Measurements from ENCODE around the gene SRP14. TPM values are rescaled to one million over a fixed set of nuclear protein-coding genes. Genes with fewer than 3 reads are reported as not detected.

The SRP14 gene
- total RNA-seq, 1 experiment from 2014 or later = 223 TPM

GRCh38 chr15:40011303-40011702 lies 27.7 kb downstream of the SRP14 start:
- Mint-ChIP-seq H3K27ac (ENCODE audit: unreplicated experiment) (no peak overlapping the region), H3K9me3 (ENCODE audit: unreplicated experiment) (peaks cover 22% of the 10 kb centered on the region), H3K4me3 (ENCODE audit: unreplicated experiment) (no peak overlapping the region), H3K4me1 (ENCODE audit: low read depth, unreplicated experiment) (no peaks in the 10 kb centered on the region), H3K27me3 (ENCODE audit: insufficient read depth, unreplicated experiment) (no peaks in the 10 kb centered on the region), H3K36me3 (ENCODE audit: insufficient read depth, unreplicated experiment) (peaks cover 66% of the 10 kb centered on the region)
- Histone ChIP-seq H3K36me3 (ENCODE audit: control insufficient read depth, insufficient read depth, low read length) (peaks cover 5% of the 10 kb centered on the region), H3K27me3 (replicated peaks; ENCODE audit: control insufficient read depth, insufficient read depth, low read length) (no peaks in the 10 kb centered on the region), H3K4me3 (ENCODE audit: low read depth, low read length) (no peak overlapping the region), H3K9me3 (peaks cover 15% of the 10 kb centered on the region), H3K4me1 (no peaks in the 10 kb centered on the region)
- TF ChIP-seq CTCF (IDR thresholded peaks at IDR 0.05; ENCODE audit: insufficient read depth in 1 of 2, low read depth in 1 of 2, low read length in 1 of 2, severe bottlenecking in 1 of 2, unreplicated experiment in 1 of 2) = no peak
- POLR2A ChIA-PET = no interaction called here
- BruUV-seq (replicated peaks) = no TSS peak
- CTCF ChIA-PET = no interaction called here
- intact Hi-C loops (cut with micrococcal nuclease; ENCODE audit: unreplicated experiment) = no loop called here
- DNase-seq = no peak

DNA sequence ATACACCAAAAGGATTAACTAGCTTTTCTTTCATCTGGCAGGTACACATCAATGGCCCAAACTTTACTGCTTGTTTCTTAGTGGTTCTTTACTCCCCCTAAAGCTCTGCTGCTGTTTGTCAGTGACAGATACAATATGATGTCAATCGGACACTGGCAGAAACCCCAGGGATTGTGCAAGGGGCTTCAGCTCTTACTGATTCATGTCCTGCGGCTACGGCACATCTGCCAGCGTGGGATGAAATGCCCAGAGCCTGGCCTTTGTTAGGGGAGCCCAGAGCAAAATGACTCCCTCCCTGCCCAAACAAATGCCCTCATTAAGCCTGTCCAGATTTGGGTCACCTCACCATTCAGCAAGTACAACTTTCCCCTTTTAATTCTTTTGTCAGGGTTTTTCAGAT lies 28.3 kb downstream of the SRP14 start:
- Mint-ChIP-seq H3K9me3 (ENCODE audit: unreplicated experiment) (peaks cover 22% of the 10 kb centered on the region), H3K27me3 (ENCODE audit: insufficient read depth, unreplicated experiment) (no peaks in the 10 kb centered on the region), H3K4me1 (ENCODE audit: low read depth, unreplicated experiment) (peaks cover 4% of the 10 kb centered on the region), H3K4me3 (ENCODE audit: unreplicated experiment) (no peak overlapping the region), H3K36me3 (ENCODE audit: insufficient read depth, unreplicated experiment) (peaks cover 66% of the 10 kb centered on the region), H3K27ac (ENCODE audit: unreplicated experiment) (no peak overlapping the region)
- Histone ChIP-seq H3K4me3 (ENCODE audit: low read depth, low read length) (no peak overlapping the region), H3K9me3 (peaks cover 15% of the 10 kb centered on the region), H3K27me3 (replicated peaks; ENCODE audit: control insufficient read depth, insufficient read depth, low read length) (no peaks in the 10 kb centered on the region), H3K4me1 (no peaks in the 10 kb centered on the region), H3K36me3 (ENCODE audit: control insufficient read depth, insufficient read depth, low read length) (peaks cover 5% of the 10 kb centered on the region)
- no peak for DNase-seq
- ChIA-PET POLR2A (no interaction called here), CTCF (interaction anchor here (0.6 kb wide), 1 partner anchor 613 kb away, joined by 3 read pairs; no protein-coding TSS in a partner anchor)
- TF ChIP-seq CTCF (IDR thresholded peaks at IDR 0.05; ENCODE audit: insufficient read depth in 1 of 2, low read depth in 1 of 2, low read length in 1 of 2, severe bottlenecking in 1 of 2, unreplicated experiment in 1 of 2) = no peak
- intact Hi-C loops (cut with micrococcal nuclease; ENCODE audit: unreplicated experiment) = no loop called here
- no TSS peak for BruUV-seq (replicated peaks)

DNA sequence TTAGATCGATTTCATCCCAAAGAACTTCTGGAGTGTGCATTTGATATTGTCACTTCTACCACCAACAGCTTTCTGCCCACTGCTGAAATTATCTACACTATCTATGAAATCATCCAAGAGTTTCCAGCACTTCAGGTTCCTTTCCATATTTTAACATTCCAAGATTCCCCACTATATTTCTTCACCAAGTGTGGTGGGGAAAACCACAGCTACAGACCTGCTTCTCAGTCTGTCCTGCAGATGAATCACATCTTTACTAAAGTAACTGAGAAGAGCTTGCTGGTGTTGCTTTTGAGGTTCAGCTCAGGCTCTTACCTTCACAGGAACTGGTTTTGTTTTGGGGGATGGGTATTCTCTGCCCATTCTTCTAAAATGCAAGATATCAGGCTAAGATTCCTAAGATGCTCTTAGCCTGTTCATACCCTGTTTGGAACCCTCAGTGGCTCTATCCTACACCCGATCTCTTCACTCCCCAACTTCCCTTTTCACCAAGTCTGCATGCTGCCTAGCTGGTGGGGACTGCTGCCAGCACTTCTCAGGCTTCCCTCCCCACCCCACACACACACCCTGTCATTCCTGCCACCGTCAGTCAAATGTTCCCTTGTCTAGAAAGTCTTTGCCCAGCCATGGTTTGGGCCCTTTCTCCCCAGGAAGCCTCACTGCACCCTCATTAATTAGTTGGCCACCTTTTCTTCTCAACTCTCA lies 30.8 kb downstream of the SRP14 start:
- ChIA-PET CTCF (no interaction called here), POLR2A (no interaction called here)
- H3K36me3 Mint-ChIP-seq (ENCODE audit: insufficient read depth, unreplicated experiment) = peaks cover 56% of the 10 kb centered on the region
- Histone ChIP-seq H3K27me3 (replicated peaks; ENCODE audit: control insufficient read depth, insufficient read depth, low read length) (no peaks in the 10 kb centered on the region), H3K36me3 (ENCODE audit: control insufficient read depth, insufficient read depth, low read length) (peaks cover 2% of the 10 kb centered on the region; the same call in 1 of the 2 replicates), H3K4me1 (peaks cover 7% of the 10 kb centered on the region), H3K4me3 (ENCODE audit: low read depth, low read length) (no peak overlapping the region), H3K9me3 (no peaks in the 10 kb centered on the region; the same call in 1 of the 2 replicates)
- H3K9me3 Mint-ChIP-seq (ENCODE audit: unreplicated experiment) = peaks cover 4% of the 10 kb centered on the region
- intact Hi-C loops (cut with micrococcal nuclease; ENCODE audit: unreplicated experiment) = loop anchor here (10.0 kb wide), 2 partner anchors 113 to 223 kb away; partner anchors contain the start of gene FSIP1
- no TSS peak for BruUV-seq (replicated peaks)
- no peak for DNase-seq
- no peak for TF ChIP-seq CTCF (IDR thresholded peaks at IDR 0.05; ENCODE audit: insufficient read depth in 1 of 2, low read depth in 1 of 2, low read length in 1 of 2, severe bottlenecking in 1 of 2, unreplicated experiment in 1 of 2)
- H3K27me3 Mint-ChIP-seq (ENCODE audit: insufficient read depth, unreplicated experiment) = no peaks in the 10 kb centered on the region
- no peak overlapping the region for H3K27ac Mint-ChIP-seq (ENCODE audit: unreplicated experiment)
- H3K4me1 Mint-ChIP-seq (ENCODE audit: low read depth, unreplicated experiment) = peaks cover 13% of the 10 kb centered on the region
- H3K4me3 Mint-ChIP-seq (ENCODE audit: unreplicated experiment) = no peak overlapping the region

Data from Caco-2 (cell line).